B cell (primary cell): Measurements from ENCODE around the gene SLC7A7.

Experiments
- CTCF ChIP-seq: fragments of 200-600 bp; IDR thresholded peaks from one replicate; pipeline ENCODE4 v1.8.0; 2022; ENCODE audit warnings: antibody characterized with exemption, mild to moderate bottlenecking
- EZH2 ChIP-seq: IDR thresholded peaks from 2 replicates; pipeline ENCODE4 v1.6.1; 2012; ENCODE audit warnings: borderline replicate concordance, low read depth, mild to moderate bottlenecking, moderate library complexity, low read length; ENCODE audit not compliant: insufficient read depth, poor library complexity, severe bottlenecking

GRCh38 chr14:22796087-22796707 lies 19.0 kb downstream of the SLC7A7 start:
- TF ChIP-seq CTCF, result no peak
- no peak for TF ChIP-seq EZH2
